OCI-LY7 (cell line): ENCODE data around the gene UBE2U. TPM values are rescaled to one million over a fixed set of nuclear protein-coding genes. Genes with fewer than 3 reads are reported as not detected.
"Not testable (repeated sequence)": the region's sequence is repeated elsewhere in the genome, so short reads cannot be mapped to it uniquely, and the experiment has no call there.

Experiments
- BruUV-seq: library from RNA; stranded (reverse); fragments of 400-500 nt; replicated peaks from 2 replicates; lab custom pipeline; 2021; lab: Mats Ljungman, UMichigan
- CTCF ChIA-PET: fragments of 300-600 bp; sonication (Branson Sonifier 250); formaldehyde crosslinking; loops from one replicate; lab custom pipeline; 2022; ENCODE audit warnings: antibody characterized with exemption; ENCODE audit not compliant: unreplicated experiment; lab: Charles Lee
- POLR2A ChIA-PET: fragments of 300-600 bp; sonication (Branson Sonifier 250); formaldehyde crosslinking; loops from one replicate; lab custom pipeline; 2022; ENCODE audit warnings: antibody characterized with exemption; lab: Charles Lee
- DNase-seq: peaks from one replicate; pipeline ENCODE4 v3.0.0-alpha.2; 2015; ENCODE audit warnings: low spot score
- H2AFZ ChIP-seq: fragments of 200-600 bp; sonication (generic), shearing (Covaris generic); 2 replicates; pipeline ENCODE4 v1.6.1; 2014; ENCODE audit warnings: mild to moderate bottlenecking, antibody characterized with exemption, low read length, moderate library complexity
- H3K27ac ChIP-seq: fragments of 200-600 bp; sonication (generic); 2 replicates; pipeline ENCODE4 v1.5.1; 2014; ENCODE audit warnings: mixed run types, low read depth, mild to moderate bottlenecking, moderate library complexity, low read length, inconsistent platforms; ENCODE audit not compliant: poor library complexity, severe bottlenecking
- H3K36me3 ChIP-seq: fragments of 200-600 bp; sonication (generic); 2 replicates; pipeline ENCODE4 v1.6.1; 2014; ENCODE audit warnings: mild to moderate bottlenecking, antibody characterized with exemption, low read length, moderate library complexity, mixed read lengths; ENCODE audit not compliant: insufficient read depth
- H3K4me1 ChIP-seq: fragments of 200-600 bp; sonication (generic); 2 replicates; pipeline ENCODE4 v1.5.1; 2014; ENCODE audit warnings: mild to moderate bottlenecking, low read length; ENCODE audit not compliant: insufficient read depth, poor library complexity, severe bottlenecking
- H3K4me2 ChIP-seq: fragments of 200-600 bp; sonication (generic); 2 replicates; pipeline ENCODE4 v1.6.1; 2014; ENCODE audit warnings: mild to moderate bottlenecking, low read length
- H3K4me3 ChIP-seq: fragments of 200-600 bp; sonication (generic); 2 replicates; pipeline ENCODE4 v1.5.1; 2014; ENCODE audit warnings: mild to moderate bottlenecking, low read depth, low read length; ENCODE audit not compliant: poor library complexity, severe bottlenecking
- H3K79me2 ChIP-seq: fragments of 200-600 bp; sonication (generic); 2 replicates; pipeline ENCODE4 v1.6.1; 2016; ENCODE audit warnings: low read depth, mild to moderate bottlenecking, low read length, moderate library complexity, mixed read lengths; ENCODE audit not compliant: insufficient read depth
- H3K9me2 ChIP-seq: fragments of 200-600 bp; sonication (generic); 2 replicates; pipeline ENCODE4 v1.6.1; 2016; ENCODE audit warnings: mild to moderate bottlenecking, low read length, mixed read lengths; ENCODE audit not compliant: insufficient read depth
- H3K9me3 ChIP-seq: fragments of 200-600 bp; sonication (generic); 2 replicates; pipeline ENCODE4 v1.6.1; 2014; ENCODE audit warnings: mild to moderate bottlenecking, mixed run types, low read length, mixed read lengths
- H4K20me1 ChIP-seq: fragments of 200-600 bp; sonication (generic); 2 replicates; pipeline ENCODE4 v1.6.1; 2014; ENCODE audit warnings: mild to moderate bottlenecking, antibody characterized with exemption, low read length, moderate library complexity, mixed read lengths; ENCODE audit not compliant: insufficient read depth
- EZH2phosphoT487 ChIP-seq: fragments of 200-600 bp; sonication (generic); IDR thresholded peaks from 2 replicates; pipeline ENCODE4 v1.6.1; 2018; ENCODE audit warnings: low read depth, borderline replicate concordance, mild to moderate bottlenecking, mixed run types, antibody characterized with exemption, low read length, moderate library complexity, mixed read lengths
- intact Hi-C: fragments of 100-400 bp; cut with micrococcal nuclease; formaldehyde crosslinking; loops from one replicate; pipeline ENCODE4 v1.10.0; 2022; ENCODE audit not compliant: unreplicated experiment
- total RNA-seq, 2 experiments: library from RNA; depleted of rRNA in 1 of 2; stranded (reverse); fragments of >200 nt in 1 of 2; shearing (Covaris generic) in 1 of 2; gene quantifications; 2 replicates each; pipeline ENCODE4 v1.2.3, GENCODE V29; 2014 to 2022
- TF ChIP-seq, protein P1 (sequence below): fragments of 200-600 bp; sonication (generic); conservative IDR thresholded peaks from 2 replicates; pipeline ENCODE4 v1.5.1; 2014; ENCODE audit warnings: mild to moderate bottlenecking, antibody characterized with exemption, low read length, moderate library complexity, mixed read lengths

The UBE2U gene
- total RNA-seq, 2 experiments from 2014 or later = not detected

DNA sequence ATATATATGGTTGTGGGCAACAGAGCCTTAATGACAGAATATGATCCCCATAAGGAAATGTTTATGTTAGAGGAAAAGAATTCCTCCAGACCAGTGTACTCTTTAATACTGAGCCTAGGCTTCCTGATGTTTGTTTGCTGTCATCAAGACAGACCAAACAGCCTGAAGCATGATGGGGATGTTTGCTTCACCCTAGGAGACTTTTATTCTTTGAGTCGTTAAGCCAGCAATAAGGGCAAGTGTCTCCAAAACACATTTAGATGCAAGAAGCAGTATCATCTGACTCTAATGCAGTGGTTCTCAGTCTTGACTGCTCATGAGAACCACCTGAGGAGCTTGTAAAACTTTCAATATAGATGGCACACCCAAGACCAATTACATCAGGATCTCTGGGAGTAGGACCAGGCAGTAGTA lies 33.1 kb downstream of the UBE2U start:
- ChIA-PET CTCF (no interaction called here), POLR2A (no interaction called here)
- BruUV-seq = no TSS peak
- H3K36me3 ChIP-seq = no peaks in the 10 kb centered on the region
- intact Hi-C loops = no loop called here
- H3K4me2 ChIP-seq = no peak overlapping the region
- no peaks in the 10 kb centered on the region for H4K20me1 ChIP-seq
- DNase-seq = no peak
- no peaks in the 10 kb centered on the region for H3K9me2 ChIP-seq
- H3K4me3 ChIP-seq = no peak overlapping the region
- TF ChIP-seq, protein P1, sequence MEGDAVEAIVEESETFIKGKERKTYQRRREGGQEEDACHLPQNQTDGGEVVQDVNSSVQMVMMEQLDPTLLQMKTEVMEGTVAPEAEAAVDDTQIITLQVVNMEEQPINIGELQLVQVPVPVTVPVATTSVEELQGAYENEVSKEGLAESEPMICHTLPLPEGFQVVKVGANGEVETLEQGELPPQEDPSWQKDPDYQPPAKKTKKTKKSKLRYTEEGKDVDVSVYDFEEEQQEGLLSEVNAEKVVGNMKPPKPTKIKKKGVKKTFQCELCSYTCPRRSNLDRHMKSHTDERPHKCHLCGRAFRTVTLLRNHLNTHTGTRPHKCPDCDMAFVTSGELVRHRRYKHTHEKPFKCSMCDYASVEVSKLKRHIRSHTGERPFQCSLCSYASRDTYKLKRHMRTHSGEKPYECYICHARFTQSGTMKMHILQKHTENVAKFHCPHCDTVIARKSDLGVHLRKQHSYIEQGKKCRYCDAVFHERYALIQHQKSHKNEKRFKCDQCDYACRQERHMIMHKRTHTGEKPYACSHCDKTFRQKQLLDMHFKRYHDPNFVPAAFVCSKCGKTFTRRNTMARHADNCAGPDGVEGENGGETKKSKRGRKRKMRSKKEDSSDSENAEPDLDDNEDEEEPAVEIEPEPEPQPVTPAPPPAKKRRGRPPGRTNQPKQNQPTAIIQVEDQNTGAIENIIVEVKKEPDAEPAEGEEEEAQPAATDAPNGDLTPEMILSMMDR = no peak
- TF ChIP-seq EZH2phosphoT487 = no peak
- H2AFZ ChIP-seq = no peak overlapping the region
- H3K4me1 ChIP-seq = no peaks in the 10 kb centered on the region
- no peaks in the 10 kb centered on the region for H3K79me2 ChIP-seq
- no peaks in the 10 kb centered on the region for H3K9me3 ChIP-seq
- no peak overlapping the region for H3K27ac ChIP-seq

DNA sequence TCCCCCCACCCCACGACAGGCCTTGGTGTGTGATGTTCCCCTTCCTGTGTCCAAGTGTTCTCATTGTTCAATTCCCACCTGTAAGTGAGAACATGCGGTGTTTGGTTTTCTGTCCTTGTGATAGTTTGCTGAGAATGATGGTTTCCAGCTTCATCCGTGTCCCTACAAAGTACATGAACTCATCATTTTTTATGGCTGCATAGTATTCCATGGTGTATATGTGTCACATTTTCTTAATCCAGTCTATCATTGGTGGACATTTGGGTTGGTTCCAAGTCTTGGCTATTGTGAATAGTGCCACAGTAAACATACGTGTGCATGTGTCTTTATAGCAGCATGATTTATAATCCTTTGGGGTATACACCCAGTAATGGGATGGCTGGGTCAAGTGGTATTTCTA lies 36.1 kb downstream of the UBE2U start:
- H3K9me3 ChIP-seq, H4K20me1 ChIP-seq, H3K36me3 ChIP-seq, H3K9me2 ChIP-seq, H3K79me2 ChIP-seq, CTCF ChIA-PET, H2AFZ ChIP-seq, H3K4me1 ChIP-seq, intact Hi-C loops, H3K4me2 ChIP-seq, DNase-seq, BruUV-seq, H3K4me3 ChIP-seq, POLR2A ChIA-PET, H3K27ac ChIP-seq: not testable (repeated sequence)

DNA sequence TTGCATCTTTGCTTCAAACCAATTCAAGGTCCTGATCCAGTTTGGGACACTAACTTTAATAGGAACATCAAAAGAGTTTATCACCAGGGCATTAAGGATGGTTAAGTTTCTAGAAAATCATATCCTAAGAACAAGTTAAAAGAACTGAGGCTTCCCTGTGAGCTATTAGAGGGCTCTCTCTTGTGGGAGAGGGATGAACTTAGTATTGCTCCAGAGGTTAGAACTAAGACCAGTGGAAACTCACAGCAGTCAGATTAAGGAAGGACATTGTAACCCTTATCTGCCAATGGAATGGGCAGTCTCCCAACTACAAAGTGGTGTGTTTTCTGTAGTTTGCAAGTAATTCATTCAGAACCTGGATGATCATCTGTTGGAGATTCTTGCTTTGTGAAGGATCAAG lies 36.8 kb downstream of the UBE2U start:
- CTCF ChIA-PET = no interaction called here
- no peak overlapping the region for H3K27ac ChIP-seq
- H3K79me2 ChIP-seq = no peaks in the 10 kb centered on the region
- no peak overlapping the region for H3K4me2 ChIP-seq
- POLR2A ChIA-PET = no interaction called here
- BruUV-seq = no TSS peak
- H3K9me2 ChIP-seq = no peaks in the 10 kb centered on the region
- no peaks in the 10 kb centered on the region for H3K36me3 ChIP-seq
- no peak overlapping the region for H2AFZ ChIP-seq
- intact Hi-C loops = loop anchor here (5.0 to 10.0 kb wide), 3 partner anchors 325 to 568 kb away; partner anchors contain the start of gene ROR1
- H3K4me3 ChIP-seq = no peak overlapping the region
- no peak for DNase-seq
- TF ChIP-seq, protein P1 = no peak
- no peak for TF ChIP-seq EZH2phosphoT487
- no peaks in the 10 kb centered on the region for H3K9me3 ChIP-seq
- no peaks in the 10 kb centered on the region for H4K20me1 ChIP-seq
- peaks cover 5% of the 10 kb centered on the region for H3K4me1 ChIP-seq
